SK-N-SH (cell line): ENCODE measurements around the gene CTNNA3. TPM values are rescaled to one million over a fixed set of nuclear protein-coding genes. Genes with fewer than 3 reads are reported as not detected.

ENCODE experiments used
- CTCF ChIA-PET: fragments of 300-600, 350-600 bp; formaldehyde crosslinking; extraction: SDS; loops from one replicate; lab custom pipeline; 2021; lab: Yijun Ruan, JAX
- POLR2A ChIA-PET: fragments of 350-600 bp; sonication (Branson Sonifier 250); formaldehyde crosslinking; extraction: SDS; loops from one replicate; lab custom pipeline; 2020; ENCODE audit warnings: antibody characterized with exemption, inconsistent platforms; lab: Yijun Ruan, JAX
- DNase-seq: peaks from one replicate; pipeline ENCODE4 v3.0.0; 2012
- H2AFZ ChIP-seq: fragments of 200-600 bp; sonication (generic); 2 replicates; pipeline ENCODE4 v1.8.1; 2016; ENCODE audit warnings: antibody characterized with exemption, mild to moderate bottlenecking, low read depth
- H3F3A ChIP-seq: fragments of 200-600 bp; sonication (generic); replicated peaks from 2 replicates; pipeline ENCODE3; 2016; ENCODE audit warnings: antibody characterized with exemption, mild to moderate bottlenecking; ENCODE audit not compliant: insufficient read depth
- H3K27ac ChIP-seq, 2 experiments: fragments of 200-500 bp in 1 of 2; fragments of 200-600 bp in 1 of 2; sonication (Bioruptor generic) in 1 of 2; sonication (generic), shearing (Covaris generic) in 1 of 2; 2 replicates each; pipeline versions ENCODE4 v1.5.1 to v1.6.1; 2014 to 2016; ENCODE audit warnings: low read depth in 2 of 2, inconsistent platforms in 1 of 2, low read length in 1 of 2, mild to moderate bottlenecking in 1 of 2, mixed read lengths in 1 of 2
- H3K27me3 ChIP-seq: fragments of 200-600 bp; sonication (generic), shearing (Covaris generic); 2 replicates; pipeline ENCODE4 v1.6.1; 2016; ENCODE audit warnings: mixed run types; ENCODE audit not compliant: insufficient read depth
- H3K36me3 ChIP-seq, 2 experiments: fragments of 200-500 bp in 1 of 2; fragments of 200-600 bp in 1 of 2; sonication (Bioruptor generic) in 1 of 2; sonication (generic) in 1 of 2; replicated peaks in 1 of 2; 2 replicates each; pipeline versions ENCODE3 to v1.5.1; 2014 to 2016; ENCODE audit warnings: low read length in 1 of 2, mild to moderate bottlenecking in 1 of 2; ENCODE audit not compliant: insufficient read depth in 2 of 2, control insufficient read depth in 1 of 2
- H3K4me1 ChIP-seq, 2 experiments: fragments of 200-500 bp in 1 of 2; fragments of 200-600 bp in 1 of 2; sonication (Bioruptor generic) in 1 of 2; sonication (generic), shearing (Covaris generic) in 1 of 2; 2 replicates each; pipeline versions ENCODE4 v1.5.1 to v1.6.1; 2014 to 2016; ENCODE audit warnings: low read depth in 1 of 2, low read length in 1 of 2, mixed run types in 1 of 2; ENCODE audit not compliant: insufficient read depth in 2 of 2, control insufficient read depth in 1 of 2
- H3K4me2 ChIP-seq: fragments of 200-600 bp; sonication (generic), shearing (Covaris generic); 2 replicates; pipeline ENCODE4 v1.6.1; 2017; ENCODE audit warnings: mixed run types
- H3K4me3 ChIP-seq, 2 experiments: fragments of 200-500 bp in 1 of 2; fragments of 200-600 bp in 1 of 2; sonication (Bioruptor generic) in 1 of 2; sonication (generic), shearing (Covaris generic) in 1 of 2; 2 replicates each; pipeline versions ENCODE4 v1.5.1 to v1.8.1; 2014 to 2016; ENCODE audit warnings: low read depth in 2 of 2, inconsistent platforms in 1 of 2, low read length in 1 of 2, mild to moderate bottlenecking in 1 of 2, mixed read lengths in 1 of 2, moderate library complexity in 1 of 2
- H3K79me2 ChIP-seq: fragments of 200-600 bp; sonication (generic); 2 replicates; pipeline ENCODE4 v1.8.1; 2017; ENCODE audit warnings: mild to moderate bottlenecking; ENCODE audit not compliant: insufficient read depth
- H3K9ac ChIP-seq: fragments of 200-600 bp; sonication (generic); 2 replicates; pipeline ENCODE4 v1.6.1; 2017; ENCODE audit warnings: mixed run types
- H3K9me2 ChIP-seq: fragments of 200-600 bp; sonication (generic); 2 replicates; pipeline ENCODE4 v1.6.1; 2017; ENCODE audit warnings: mixed run types
- H3K9me3 ChIP-seq: fragments of 200-600 bp; sonication (generic); 2 replicates; pipeline ENCODE4 v1.6.1; 2017; ENCODE audit warnings: mixed run types, mild to moderate bottlenecking, moderate library complexity
- H4K20me1 ChIP-seq: fragments of 200-600 bp; sonication (generic); 2 replicates; pipeline ENCODE4 v1.6.1; 2017; ENCODE audit warnings: mild to moderate bottlenecking, mixed run types; ENCODE audit not compliant: insufficient read depth
- EP300 ChIP-seq, 2 experiments: IDR thresholded peaks; 2 replicates each; pipeline versions ENCODE4 v1.4.0 to v1.6.1; 2012; ENCODE audit warnings: borderline replicate concordance in 1 of 2, low read depth in 1 of 2, low read length in 1 of 2
- FOXJ3 ChIP-seq: sonication (generic); formaldehyde crosslinking; IDR thresholded peaks from 2 replicates; pipeline ENCODE4 v1.5.1; 2020; ENCODE audit warnings: mild to moderate bottlenecking, missing genetic modification reagents
- FOXM1 ChIP-seq: IDR thresholded peaks from 2 replicates; pipeline ENCODE4 v1.4.0; 2012; ENCODE audit warnings: low read depth, mild to moderate bottlenecking
- MEF2A ChIP-seq: IDR thresholded peaks from 2 replicates; pipeline ENCODE4 v1.4.0; 2012; ENCODE audit warnings: low read depth, borderline replicate concordance
- NFIC ChIP-seq: IDR thresholded peaks from 2 replicates; pipeline ENCODE4 v1.4.0; 2012; ENCODE audit warnings: borderline replicate concordance
- NRF1 ChIP-seq: IDR thresholded peaks from 2 replicates; pipeline ENCODE4 v1.6.1; 2012; ENCODE audit warnings: low read depth, mild to moderate bottlenecking, low read length
- PBX3 ChIP-seq: IDR thresholded peaks from 2 replicates; pipeline ENCODE4; 2012
- POLR2AphosphoS5 ChIP-seq: IDR thresholded peaks from 2 replicates; pipeline ENCODE4 v1.6.1; 2012; ENCODE audit warnings: low read depth, low read length
- RAD21 ChIP-seq: IDR thresholded peaks from 2 replicates; pipeline ENCODE4 v1.6.1; 2012; ENCODE audit warnings: mild to moderate bottlenecking, low read length
- RCOR1 ChIP-seq: fragments of 150-350 bp; IDR thresholded peaks from 2 replicates; pipeline ENCODE4 v1.6.1; 2017; ENCODE audit warnings: antibody characterized with exemption, low read length
- RFX5 ChIP-seq: IDR thresholded peaks from 2 replicates; pipeline ENCODE4 v1.6.1; 2012; ENCODE audit warnings: mild to moderate bottlenecking, improper control_type of control experiment, low read length
- SIN3A ChIP-seq: IDR thresholded peaks from 2 replicates; pipeline ENCODE4 v1.6.1; 2012; ENCODE audit warnings: low read depth, mild to moderate bottlenecking, low read length, moderate library complexity, borderline replicate concordance
- SMC3 ChIP-seq: IDR thresholded peaks from 2 replicates; pipeline ENCODE4 v1.6.1; 2012; ENCODE audit warnings: low read depth, low read length, improper control_type of control experiment
- TCF12 ChIP-seq: IDR thresholded peaks from 2 replicates; pipeline ENCODE4 v1.4.0; 2012
- WGBS: methylation state at CpG from one replicate; pipeline ENCODE4 v1.1.6; 2017; ENCODE audit warnings: low lambda C conversion rate; 5-methylcytosine and 5-hydroxymethylcytosine counted together
- polyA plus RNA-seq, 3 experiments: library from polyadenylated mRNA; depleted of rRNA; stranded (reverse); fragments of >200 nt; gene quantifications; 2 replicates each; pipeline ENCODE4 v1.2.3, GENCODE V29; 2012
- TF ChIP-seq, protein P1 (sequence below): fragments of 150-350 bp; IDR thresholded peaks from 2 replicates; pipeline ENCODE4 v1.6.1; 2017; ENCODE audit warnings: antibody characterized with exemption, low read length, low read depth, borderline replicate concordance
- TF ChIP-seq, protein P2 (sequence below): fragments of 200-600 bp; sonication (generic); IDR thresholded peaks from 2 replicates; pipeline ENCODE4 v1.6.1; 2017; ENCODE audit warnings: antibody characterized with exemption, mild to moderate bottlenecking, moderate library complexity

Gene CTNNA3
- polyA plus RNA-seq, 1 of the 3 experiments (the other 2 are of a cell fraction), result not detected

DNA sequence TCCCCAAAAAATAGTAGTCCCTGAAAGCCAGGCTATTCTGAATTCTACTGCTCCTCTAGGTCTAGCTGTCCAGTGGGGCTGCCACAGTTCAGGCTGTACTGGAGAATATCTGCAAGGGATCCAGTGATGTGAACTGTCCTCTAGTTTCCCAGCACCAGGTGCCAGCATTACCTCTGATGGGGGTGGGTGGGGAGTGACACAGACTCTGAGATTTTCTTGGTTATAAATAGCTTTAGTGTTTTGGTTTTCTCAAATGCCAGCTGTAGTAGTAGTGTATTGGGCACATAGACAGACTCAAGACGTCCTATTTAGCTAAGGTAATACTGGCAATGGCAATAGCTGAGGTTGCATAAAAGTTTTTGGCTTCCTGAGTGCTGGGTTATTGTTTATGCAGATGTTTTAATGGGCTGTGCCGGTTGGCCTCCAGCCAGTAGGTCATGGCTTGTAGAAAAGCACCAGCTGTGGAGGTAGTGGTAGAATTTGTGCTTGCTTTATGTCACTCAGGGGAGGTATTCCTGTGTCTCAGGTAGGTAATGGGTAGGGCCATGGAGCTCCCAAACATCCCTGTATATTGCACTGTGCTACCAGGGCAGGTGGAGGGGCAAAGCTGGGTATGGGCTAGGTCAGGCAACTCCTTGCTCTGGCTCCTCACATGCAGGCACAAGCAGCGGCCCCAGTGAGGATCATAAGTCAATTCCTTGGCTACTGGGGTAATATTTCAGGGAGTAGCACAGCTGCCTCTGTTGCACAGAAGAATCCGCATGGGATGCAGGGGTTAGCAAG is 1108.9 kb downstream of the CTNNA3 start:
- Histone ChIP-seq H3K4me2 (no peak overlapping the region), H3K27ac (no peak overlapping the region), H3K9me2 (no peaks in the 10 kb centered on the region), H3K27me3 (no peaks in the 10 kb centered on the region), H3K9ac (no peak overlapping the region), H3F3A (no peaks in the 10 kb centered on the region), H3K36me3 (no peaks in the 10 kb centered on the region)
- no peak for DNase-seq
- CTCF ChIA-PET, result interaction anchor here (0.6 to 1.4 kb wide), 4 partner anchors 12 to 1301 kb away, joined by 3 to 4 read pairs (median 3); no protein-coding TSS in a partner anchor
- 0% methylated on average over 3 of the region's 4 CpGs for WGBS
- TF ChIP-seq TCF12 (no peak), RAD21 (no peak), POLR2AphosphoS5 (no peak), NFIC (no peak), SIN3A (no peak), FOXM1 (no peak), RCOR1 (no peak), NRF1 (no peak), PBX3 (no peak), EP300 (IDR thresholded peaks at IDR 0.05; ENCODE audit: borderline replicate concordance in 1 of 2, low read depth in 1 of 2, low read length in 1 of 2) (no peak), SMC3 (no peak), MEF2A (no peak), RFX5 (no peak), FOXJ3 (CRISPR knock-in tag) (no peak)
- TF ChIP-seq, protein P1, sequence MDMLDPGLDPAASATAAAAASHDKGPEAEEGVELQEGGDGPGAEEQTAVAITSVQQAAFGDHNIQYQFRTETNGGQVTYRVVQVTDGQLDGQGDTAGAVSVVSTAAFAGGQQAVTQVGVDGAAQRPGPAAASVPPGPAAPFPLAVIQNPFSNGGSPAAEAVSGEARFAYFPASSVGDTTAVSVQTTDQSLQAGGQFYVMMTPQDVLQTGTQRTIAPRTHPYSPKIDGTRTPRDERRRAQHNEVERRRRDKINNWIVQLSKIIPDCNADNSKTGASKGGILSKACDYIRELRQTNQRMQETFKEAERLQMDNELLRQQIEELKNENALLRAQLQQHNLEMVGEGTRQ, result no peak
- TF ChIP-seq, protein P2, sequence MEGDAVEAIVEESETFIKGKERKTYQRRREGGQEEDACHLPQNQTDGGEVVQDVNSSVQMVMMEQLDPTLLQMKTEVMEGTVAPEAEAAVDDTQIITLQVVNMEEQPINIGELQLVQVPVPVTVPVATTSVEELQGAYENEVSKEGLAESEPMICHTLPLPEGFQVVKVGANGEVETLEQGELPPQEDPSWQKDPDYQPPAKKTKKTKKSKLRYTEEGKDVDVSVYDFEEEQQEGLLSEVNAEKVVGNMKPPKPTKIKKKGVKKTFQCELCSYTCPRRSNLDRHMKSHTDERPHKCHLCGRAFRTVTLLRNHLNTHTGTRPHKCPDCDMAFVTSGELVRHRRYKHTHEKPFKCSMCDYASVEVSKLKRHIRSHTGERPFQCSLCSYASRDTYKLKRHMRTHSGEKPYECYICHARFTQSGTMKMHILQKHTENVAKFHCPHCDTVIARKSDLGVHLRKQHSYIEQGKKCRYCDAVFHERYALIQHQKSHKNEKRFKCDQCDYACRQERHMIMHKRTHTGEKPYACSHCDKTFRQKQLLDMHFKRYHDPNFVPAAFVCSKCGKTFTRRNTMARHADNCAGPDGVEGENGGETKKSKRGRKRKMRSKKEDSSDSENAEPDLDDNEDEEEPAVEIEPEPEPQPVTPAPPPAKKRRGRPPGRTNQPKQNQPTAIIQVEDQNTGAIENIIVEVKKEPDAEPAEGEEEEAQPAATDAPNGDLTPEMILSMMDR, result no peak
- TF ChIP-seq, all 33 proteins: peak for 0
- Histone ChIP-seq H2AFZ (no peak overlapping the region), H3K9me3 (no peaks in the 10 kb centered on the region), H3K4me3 (no peak overlapping the region; a peak in 1 of 4 replicates), H3K79me2 (no peaks in the 10 kb centered on the region), H4K20me1 (no peaks in the 10 kb centered on the region), H3K4me1 (no peaks in the 10 kb centered on the region)
- POLR2A ChIA-PET, result no interaction called here
